K562 (cell line): ENCODE results near the gene TAS2R16.

Source experiments
- CBFA2T3 ChIP-seq: fragments of 450-650 bp; IDR thresholded peaks from 2 replicates; pipeline ENCODE4 v1.6.1; 2017
- CTCF ChIP-seq, 3 experiments: IDR thresholded peaks in 2 of 3; conservative IDR thresholded peaks in 1 of 3; 2 replicates each; pipeline ENCODE4 v1.5.1; 2011 to 2012; ENCODE audit warnings: low read length in 3 of 3, mild to moderate bottlenecking in 3 of 3, control low read depth in 2 of 3, improper control_type of control experiment in 1 of 3, inconsistent platforms in 1 of 3, low read depth in 1 of 3, mixed read lengths in 1 of 3, moderate library complexity in 1 of 3; ENCODE audit not compliant: insufficient read depth in 2 of 3
- SMARCB1 ChIP-seq: IDR thresholded peaks from 2 replicates; pipeline ENCODE4 v1.6.1; 2011; ENCODE audit warnings: improper control_type of control experiment, low read depth; ENCODE audit not compliant: insufficient read length

- TF ChIP-seq CBFA2T3 (no peak), SMARCB1 (no peak), CTCF (IDR thresholded peaks at IDR 0.05 in 2 of 3, conservative IDR thresholded peaks at IDR 0.05 in 1 of 3; ENCODE audit: insufficient read depth in 2 of 3, low read depth in 1 of 3, low read length in 3 of 3) (no peak)
These were observed 43.8 kb upstream of the TAS2R16 start for GRCh38 chr7:123039269-123039668.
